Osteoblast (primary cell): ENCODE measurements around the gene PERM1. TPM values are rescaled to one million over a fixed set of nuclear protein-coding genes. Genes with fewer than 3 reads are reported as not detected.

Experiments used
- DNase-seq: peaks from one replicate; pipeline ENCODE4 v3.0.0; 2011; ENCODE audit warnings: low spot score, mixed read lengths; ENCODE audit not compliant: insufficient read length; ENCODE audit errors: missing footprints
- H2AFZ ChIP-seq: 2 replicates; pipeline ENCODE4 v1.6.0; 2011; ENCODE audit warnings: mild to moderate bottlenecking, low read length
- H3K27ac ChIP-seq: 2 replicates; pipeline ENCODE4 v1.5.1; 2011; ENCODE audit warnings: mild to moderate bottlenecking, low read depth, low read length, moderate library complexity
- H3K27me3 ChIP-seq: 2 replicates; pipeline ENCODE4 v1.6.0; 2012; ENCODE audit warnings: mild to moderate bottlenecking, control low read depth, inconsistent platforms, low read length, moderate library complexity; ENCODE audit not compliant: insufficient read depth
- H3K36me3 ChIP-seq: 2 replicates; pipeline ENCODE4 v1.5.1; 2011; ENCODE audit warnings: mild to moderate bottlenecking, low read length, control low read depth, moderate library complexity; ENCODE audit not compliant: insufficient read depth
- H3K4me1 ChIP-seq: 2 replicates; pipeline ENCODE4 v1.5.1; 2011; ENCODE audit warnings: mild to moderate bottlenecking, low read length, control low read depth, moderate library complexity; ENCODE audit not compliant: insufficient read depth
- H3K4me2 ChIP-seq: 2 replicates; pipeline ENCODE4 v1.6.0; 2011; ENCODE audit warnings: mild to moderate bottlenecking, low read length; ENCODE audit not compliant: insufficient read depth
- H3K4me3 ChIP-seq: fragments of 200-600 bp; sonication (generic); 3 replicates; pipeline ENCODE4 v1.5.1; 2012; ENCODE audit warnings: mild to moderate bottlenecking, low read length, inconsistent platforms; ENCODE audit not compliant: insufficient read depth
- H3K79me2 ChIP-seq: 2 replicates; pipeline ENCODE4 v1.6.0; 2012; ENCODE audit warnings: mild to moderate bottlenecking, low read length, control low read depth, inconsistent platforms; ENCODE audit not compliant: insufficient read depth
- H3K9me3 ChIP-seq: 2 replicates; pipeline ENCODE4 v1.5.1; 2011; ENCODE audit warnings: low read depth, low read length, control low read depth
- H4K20me1 ChIP-seq: 2 replicates; pipeline ENCODE4 v1.6.0; 2012; ENCODE audit warnings: mild to moderate bottlenecking, low read length, control low read depth; ENCODE audit not compliant: insufficient read depth
- total RNA-seq: library from RNA; depleted of rRNA; stranded (reverse); fragments of >200 nt; gene quantifications from 2 replicates; pipeline ENCODE4 v1.2.3, GENCODE V29; 2012
- TF ChIP-seq, protein P1 (sequence below): IDR thresholded peaks from 2 replicates; pipeline ENCODE4 v1.5.1; 2011; ENCODE audit warnings: mild to moderate bottlenecking, low read depth, low read length, moderate library complexity; ENCODE audit errors: extremely low read depth

The PERM1 gene
- total RNA-seq, 1 donor, result not detected

GRCh38 chr1:970973-971730, 10.7 kb downstream of the PERM1 start:
- Histone ChIP-seq H3K9me3 (no peaks in the 10 kb centered on the region), H2AFZ (no peak overlapping the region), H3K4me1 (peaks cover 3% of the 10 kb centered on the region), H3K79me2 (no peaks in the 10 kb centered on the region), H3K27ac (no peak overlapping the region), H3K36me3 (no peaks in the 10 kb centered on the region), H3K4me2 (no peak overlapping the region), H4K20me1 (no peaks in the 10 kb centered on the region), H3K27me3 (no peaks in the 10 kb centered on the region), H3K4me3 (no peak overlapping the region)
- DNase-seq, result peak; percentile 61
- TF ChIP-seq, protein P1, sequence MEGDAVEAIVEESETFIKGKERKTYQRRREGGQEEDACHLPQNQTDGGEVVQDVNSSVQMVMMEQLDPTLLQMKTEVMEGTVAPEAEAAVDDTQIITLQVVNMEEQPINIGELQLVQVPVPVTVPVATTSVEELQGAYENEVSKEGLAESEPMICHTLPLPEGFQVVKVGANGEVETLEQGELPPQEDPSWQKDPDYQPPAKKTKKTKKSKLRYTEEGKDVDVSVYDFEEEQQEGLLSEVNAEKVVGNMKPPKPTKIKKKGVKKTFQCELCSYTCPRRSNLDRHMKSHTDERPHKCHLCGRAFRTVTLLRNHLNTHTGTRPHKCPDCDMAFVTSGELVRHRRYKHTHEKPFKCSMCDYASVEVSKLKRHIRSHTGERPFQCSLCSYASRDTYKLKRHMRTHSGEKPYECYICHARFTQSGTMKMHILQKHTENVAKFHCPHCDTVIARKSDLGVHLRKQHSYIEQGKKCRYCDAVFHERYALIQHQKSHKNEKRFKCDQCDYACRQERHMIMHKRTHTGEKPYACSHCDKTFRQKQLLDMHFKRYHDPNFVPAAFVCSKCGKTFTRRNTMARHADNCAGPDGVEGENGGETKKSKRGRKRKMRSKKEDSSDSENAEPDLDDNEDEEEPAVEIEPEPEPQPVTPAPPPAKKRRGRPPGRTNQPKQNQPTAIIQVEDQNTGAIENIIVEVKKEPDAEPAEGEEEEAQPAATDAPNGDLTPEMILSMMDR, result no peak

DNA sequence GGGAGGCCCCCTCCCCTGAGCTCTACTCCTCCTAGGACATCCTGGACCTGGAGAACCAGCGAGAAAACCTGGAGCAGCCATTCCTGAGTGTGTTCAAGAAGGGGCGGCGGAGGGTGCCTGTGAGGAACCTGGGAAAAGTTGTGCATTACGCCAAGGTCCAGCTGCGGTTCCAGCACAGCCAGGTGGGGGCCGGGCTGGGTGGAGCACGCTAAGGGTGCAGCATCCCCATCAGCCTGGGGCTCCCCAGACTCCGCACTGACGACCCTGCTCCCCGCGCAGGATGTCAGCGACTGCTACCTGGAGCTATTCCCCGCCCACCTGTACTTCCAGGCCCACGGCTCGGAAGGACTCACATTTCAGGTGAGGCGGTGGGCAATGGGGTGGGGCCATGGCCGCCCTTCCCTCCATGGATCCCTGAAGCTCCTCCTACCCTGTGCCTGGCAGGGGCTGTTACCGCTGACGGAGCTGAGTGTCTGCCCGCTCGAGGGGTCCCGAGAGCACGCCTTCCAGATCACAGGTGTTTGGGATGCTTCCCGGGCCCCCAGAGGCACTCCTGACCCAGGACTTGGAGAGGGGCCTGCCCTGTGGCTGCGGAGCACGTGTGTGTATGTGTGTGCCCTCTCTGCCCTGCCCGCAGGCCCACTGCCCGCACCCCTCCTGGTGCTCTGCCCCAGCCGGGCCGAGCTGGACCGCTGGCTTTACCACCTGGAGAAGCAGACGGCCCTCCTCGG, 11.5 kb downstream of the PERM1 start:
- Histone ChIP-seq H4K20me1 (no peaks in the 10 kb centered on the region), H3K4me2 (no peak overlapping the region), H3K4me3 (no peak overlapping the region), H3K27me3 (no peaks in the 10 kb centered on the region), H3K79me2 (no peaks in the 10 kb centered on the region), H3K27ac (no peak overlapping the region), H3K9me3 (no peaks in the 10 kb centered on the region), H3K36me3 (no peaks in the 10 kb centered on the region), H2AFZ (no peak overlapping the region), H3K4me1 (peaks cover 10% of the 10 kb centered on the region)
- TF ChIP-seq, protein P1, result no peak
- DNase-seq, result peak; percentile 79

DNA sequence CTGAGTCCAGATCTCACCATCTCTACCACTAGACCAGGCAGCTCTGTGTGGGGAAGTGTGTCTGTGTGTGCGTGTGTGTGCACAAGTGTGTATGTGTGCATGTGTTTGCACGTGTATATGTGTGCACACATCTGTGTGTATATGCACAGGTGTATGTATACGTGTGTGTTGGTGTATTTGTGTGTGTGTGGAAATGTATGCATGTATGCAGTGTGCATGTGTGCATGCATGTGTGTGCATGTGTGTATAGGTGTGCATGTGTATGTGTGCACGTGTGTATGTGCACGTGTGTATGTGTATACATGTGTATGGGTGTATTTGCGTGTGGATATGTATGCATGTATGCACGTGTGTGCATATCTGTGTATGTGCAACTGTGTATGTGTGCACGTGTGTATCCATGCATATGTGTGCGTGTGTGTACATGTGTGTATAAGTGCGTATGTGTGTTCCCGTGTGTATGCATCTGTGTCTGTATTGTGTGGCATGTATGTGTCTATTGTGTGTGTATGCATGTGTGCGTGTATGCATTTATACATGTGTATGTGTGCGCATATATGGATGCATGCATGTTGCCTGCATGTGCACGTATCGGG, 12.5 kb downstream of the PERM1 start:
- peak; percentile 68 for DNase-seq
- no peak overlapping the region for H3K4me2 ChIP-seq

More for the DNA sequence above, 12.5 kb downstream of the PERM1 start:
- Histone ChIP-seq H3K27me3 (no peaks in the 10 kb centered on the region), H3K4me1 (peaks cover 10% of the 10 kb centered on the region), H3K27ac (no peak overlapping the region), H3K4me3 (no peak overlapping the region), H3K9me3 (no peaks in the 10 kb centered on the region), H3K36me3 (peaks cover 4% of the 10 kb centered on the region), H4K20me1 (no peaks in the 10 kb centered on the region), H2AFZ (no peak overlapping the region), H3K79me2 (no peaks in the 10 kb centered on the region)
- TF ChIP-seq, protein P1, result no peak
